Measurements from ENCODE around the gene SKI.

The SKI gene

DNA sequence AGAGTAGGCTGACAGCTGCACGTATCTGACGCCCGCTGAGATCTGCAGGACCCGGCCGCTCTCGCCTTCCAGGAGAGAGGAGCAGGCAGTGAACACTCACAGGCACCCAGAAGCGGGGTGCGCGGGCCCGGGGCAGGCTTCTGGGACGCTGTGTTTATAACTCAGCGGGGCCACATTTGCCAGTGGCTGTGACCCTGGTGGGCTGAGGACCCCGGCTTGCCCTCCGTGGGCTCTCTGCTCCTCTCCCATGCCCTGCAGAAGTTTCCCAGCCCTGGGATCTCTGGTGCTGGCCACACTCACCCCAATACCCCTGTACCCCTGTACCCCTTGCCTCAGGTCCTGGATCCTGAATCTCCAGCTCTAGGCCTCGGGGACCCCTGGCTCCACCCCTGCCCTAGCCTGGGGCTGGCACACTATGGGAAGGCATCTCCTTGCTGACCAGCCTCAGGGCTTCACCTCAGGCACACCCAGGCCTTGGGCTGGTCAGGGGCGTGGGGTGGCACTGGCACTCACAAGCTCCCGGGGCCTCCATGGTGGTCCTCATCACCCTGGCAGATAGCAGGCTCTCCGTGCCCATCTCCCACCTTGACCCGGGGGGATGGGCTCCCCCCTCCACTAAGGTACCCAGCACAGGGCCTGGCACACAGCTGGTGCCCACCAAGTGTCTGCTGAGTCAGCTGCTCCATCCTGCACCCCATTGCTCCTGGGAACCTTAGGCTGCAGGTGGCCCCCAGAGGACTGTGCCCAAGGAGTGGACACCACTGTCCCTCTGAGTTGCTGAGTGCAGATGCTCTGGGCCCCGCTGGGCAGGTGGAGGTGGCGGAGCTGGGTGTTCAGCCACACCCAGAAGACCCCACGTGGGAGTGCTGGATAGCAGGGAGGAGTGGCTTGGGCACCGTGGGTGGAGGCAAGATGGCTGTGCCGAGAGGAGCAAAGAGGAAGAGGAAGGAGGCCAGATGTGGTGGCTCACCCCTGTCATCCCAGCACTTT is 130.8 kb downstream of the SKI start:
- DNase-seq = no peak
